Measurements from ENCODE around the gene TBX2. TPM values are rescaled to one million over a fixed set of nuclear protein-coding genes. Genes with fewer than 3 reads are reported as not detected.

Gene TBX2
- total RNA-seq, 2 donors from 2014 or later: 0.07 TPM; not detected in 1

- H3K27ac ChIP-seq (ENCODE audit: low read depth, low read length): no peak overlapping the region
- H3K9me3 ChIP-seq (ENCODE audit: control insufficient read depth, low read length): no peaks in the 10 kb centered on the region
- H3K9me3 Mint-ChIP-seq: no peaks in the 10 kb centered on the region
- no peak for DNase-seq
- H3K27me3 ChIP-seq (ENCODE audit: control insufficient read depth, insufficient read depth, low read length, poor library complexity, severe bottlenecking): no peaks in the 10 kb centered on the region
- no peaks in the 10 kb centered on the region for H3K4me1 ChIP-seq (ENCODE audit: control insufficient read depth, insufficient read depth, low read length)
- WGBS, 2 experiments (ENCODE audit: insufficient coverage in 1 of 2, insufficient read length in 1 of 2): 94 to 97% methylated on average over 12 to 20 of the region's 21 CpGs
- H3K36me3 Mint-ChIP-seq (ENCODE audit: low read depth): peaks cover 3% of the 10 kb centered on the region
- H3K4me3 ChIP-seq (ENCODE audit: low read length): no peak overlapping the region
- H3K36me3 ChIP-seq (ENCODE audit: control insufficient read depth, insufficient read depth, low read length): no peaks in the 10 kb centered on the region
- H3K4me1 Mint-ChIP-seq: peaks cover 13% of the 10 kb centered on the region
- no peak for TF ChIP-seq CTCF (conservative IDR thresholded peaks at IDR 0.05)
- H3K9ac ChIP-seq (ENCODE audit: extremely low read depth, low read length, poor library complexity, severe bottlenecking): no peak overlapping the region
- peak overlapping the region; percentile 29 for H3K27ac Mint-ChIP-seq
- no peak overlapping the region for H3K4me3 Mint-ChIP-seq
- H3K27me3 Mint-ChIP-seq (ENCODE audit: insufficient read depth): peaks cover 5% of the 10 kb centered on the region
These were observed 20.0 kb upstream of the TBX2 start for GRCh38 chr17:61379457-61380216.

- no peak for DNase-seq
- no peak overlapping the region for H3K4me3 ChIP-seq (ENCODE audit: low read length)
- H3K9ac ChIP-seq (ENCODE audit: extremely low read depth, low read length, poor library complexity, severe bottlenecking): no peak overlapping the region
- Mint-ChIP-seq H3K4me3 (no peak overlapping the region), H3K36me3 (ENCODE audit: low read depth) (peaks cover 3% of the 10 kb centered on the region), H3K27ac (no peak overlapping the region), H3K4me1 (peaks cover 15% of the 10 kb centered on the region), H3K27me3 (ENCODE audit: insufficient read depth) (peaks cover 9% of the 10 kb centered on the region), H3K9me3 (no peaks in the 10 kb centered on the region)
- no peaks in the 10 kb centered on the region for H3K27me3 ChIP-seq (ENCODE audit: control insufficient read depth, insufficient read depth, low read length, poor library complexity, severe bottlenecking)
- 90 to 95% methylated on average over 5 to 10 of the region's 10 CpGs for WGBS, 2 experiments (ENCODE audit: insufficient coverage in 1 of 2, insufficient read length in 1 of 2)
- H3K4me1 ChIP-seq (ENCODE audit: control insufficient read depth, insufficient read depth, low read length): no peaks in the 10 kb centered on the region
- TF ChIP-seq CTCF (conservative IDR thresholded peaks at IDR 0.05): no peak
- H3K27ac ChIP-seq (ENCODE audit: low read depth, low read length): no peak overlapping the region
- no peaks in the 10 kb centered on the region for H3K36me3 ChIP-seq (ENCODE audit: control insufficient read depth, insufficient read depth, low read length)
- H3K9me3 ChIP-seq (ENCODE audit: control insufficient read depth, low read length): no peaks in the 10 kb centered on the region
These were observed 19.3 kb upstream of the TBX2 start for GRCh38 chr17:61380217-61380835.

- Mint-ChIP-seq H3K27ac (no peak overlapping the region), H3K27me3 (ENCODE audit: insufficient read depth) (peaks cover 12% of the 10 kb centered on the region), H3K4me1 (peaks cover 15% of the 10 kb centered on the region), H3K36me3 (ENCODE audit: low read depth) (peaks cover 3% of the 10 kb centered on the region), H3K9me3 (no peaks in the 10 kb centered on the region), H3K4me3 (no peak overlapping the region)
- Histone ChIP-seq H3K9ac (ENCODE audit: extremely low read depth, low read length, poor library complexity, severe bottlenecking) (no peak overlapping the region), H3K27me3 (ENCODE audit: control insufficient read depth, insufficient read depth, low read length, poor library complexity, severe bottlenecking) (no peaks in the 10 kb centered on the region), H3K9me3 (ENCODE audit: control insufficient read depth, low read length) (no peaks in the 10 kb centered on the region), H3K4me3 (ENCODE audit: low read length) (no peak overlapping the region), H3K36me3 (ENCODE audit: control insufficient read depth, insufficient read depth, low read length) (no peaks in the 10 kb centered on the region), H3K4me1 (ENCODE audit: control insufficient read depth, insufficient read depth, low read length) (no peaks in the 10 kb centered on the region), H3K27ac (ENCODE audit: low read depth, low read length) (no peak overlapping the region)
- TF ChIP-seq CTCF (conservative IDR thresholded peaks at IDR 0.05): no peak
- no peak for DNase-seq
- 94 to 95% methylated on average over 12 to 18 of the region's 18 CpGs for WGBS, 2 experiments (ENCODE audit: insufficient coverage in 1 of 2, insufficient read length in 1 of 2)
These were observed 18.7 kb upstream of the TBX2 start for GRCh38 chr17:61380836-61381525.
